ENCODE data around the gene CKAP5. TPM values are rescaled to one million over a fixed set of nuclear protein-coding genes. Genes with fewer than 3 reads are reported as not detected.

Gene CKAP5
- polyA plus RNA-seq, 1 donor (not counting 4 experiments of a cell fraction or from before 2014, with no cell fraction given), result 96.4 TPM

DNA sequence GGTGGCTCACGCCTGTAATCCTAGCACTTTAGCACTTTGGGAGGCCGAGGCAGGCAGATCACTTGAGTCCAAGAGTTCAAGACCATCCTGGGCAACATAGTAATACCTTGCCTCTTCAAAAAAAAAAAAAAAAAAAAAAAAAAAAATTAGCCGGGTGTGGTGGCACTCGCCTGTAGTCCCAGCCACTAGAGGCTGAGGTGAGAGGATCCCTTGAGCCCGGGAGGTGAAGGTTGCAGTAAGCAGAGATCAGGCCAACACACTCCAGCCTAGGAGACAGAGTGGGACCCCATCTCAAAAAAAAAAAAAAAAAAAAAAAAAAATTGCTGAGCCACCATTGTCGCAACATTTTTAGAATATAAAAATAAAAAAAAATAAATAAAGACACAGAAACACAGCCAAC lies 7.6 kb downstream of the CKAP5 start:
- H3K9me1 ChIP-seq (ENCODE audit: control insufficient read depth, extremely low read depth, insufficient read depth, low read length), result no peaks in the 10 kb centered on the region
- H3K4me2 ChIP-seq (ENCODE audit: control insufficient read depth, extremely low read depth, insufficient read depth, low read depth, low read length), result no peak overlapping the region
- H4K20me1 ChIP-seq (ENCODE audit: control insufficient read depth, extremely low read depth, insufficient read depth, low read length), result peaks cover 4% of the 10 kb centered on the region
- dilution Hi-C loops (cut with MboI; ENCODE audit: extremely low pct_ligation_motif_present, low sequenced_read_pairs), result no loop called here
- H3K4me1 ChIP-seq (ENCODE audit: control insufficient read depth, extremely low read depth, insufficient read depth, low read length), result peaks cover 8% of the 10 kb centered on the region
- H3K4me3 ChIP-seq (ENCODE audit: control insufficient read depth in 2 of 3, extremely low read depth in 1 of 3, insufficient read depth in 2 of 3, low read depth in 1 of 3, low read length in 3 of 3), result no peak overlapping the region
- H2AFZ ChIP-seq (ENCODE audit: control insufficient read depth, low read length), result no peak overlapping the region
- H3K27me3 ChIP-seq (ENCODE audit: control insufficient read depth, extremely low read depth, insufficient read depth, low read length), result no peaks in the 10 kb centered on the region
- DNase-seq (ENCODE audit: low read depth, low spot score) (no peak), FAIRE-seq (no peak)
- peaks cover 0 to 1% of the 10 kb centered on the region in 2 experiments for H3K36me3 ChIP-seq (ENCODE audit: control insufficient read depth in 2 of 2, extremely low read depth in 1 of 2, insufficient read depth in 2 of 2, low read length in 2 of 2)
- H3K9ac ChIP-seq (ENCODE audit: control insufficient read depth, extremely low read depth, insufficient read depth, low read length), result no peak overlapping the region
- H3K9me3 ChIP-seq (ENCODE audit: control insufficient read depth, low read depth, low read length), result no peaks in the 10 kb centered on the region
- H3K27ac ChIP-seq (ENCODE audit: control insufficient read depth, insufficient read depth, low read length), result no peak overlapping the region
- TF ChIP-seq EZH2 (IDR thresholded peaks at IDR 0.05; ENCODE audit: low read length), result no peak
- H3K79me2 ChIP-seq (ENCODE audit: control insufficient read depth, insufficient read depth, low read length), result peaks cover 97% of the 10 kb centered on the region

DNA sequence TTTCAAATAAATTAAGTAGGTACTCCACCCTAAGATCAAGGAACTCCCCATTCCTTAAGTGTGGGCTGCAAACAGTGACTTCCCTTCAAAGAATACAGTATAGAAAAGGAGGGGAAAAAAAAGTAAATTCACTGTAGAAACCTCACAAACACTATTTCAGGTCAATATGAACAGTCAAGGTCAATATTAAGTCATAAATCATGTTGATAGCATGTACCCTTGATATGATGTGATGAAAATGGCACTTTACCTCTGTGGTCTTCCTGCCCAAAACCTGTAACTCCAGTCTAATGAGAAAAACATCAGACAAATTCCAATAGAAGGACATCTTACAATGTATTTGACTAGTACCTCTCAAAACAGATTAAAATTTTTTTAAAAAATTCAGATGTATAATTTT lies 8.2 kb downstream of the CKAP5 start:
- H3K27me3 ChIP-seq (ENCODE audit: control insufficient read depth, extremely low read depth, insufficient read depth, low read length), result no peaks in the 10 kb centered on the region
- H2AFZ ChIP-seq (ENCODE audit: control insufficient read depth, low read length), result no peak overlapping the region
- H3K36me3 ChIP-seq (ENCODE audit: control insufficient read depth in 2 of 2, extremely low read depth in 1 of 2, insufficient read depth in 2 of 2, low read length in 2 of 2), result peaks cover 0 to 1% of the 10 kb centered on the region in 2 experiments
- H3K79me2 ChIP-seq (ENCODE audit: control insufficient read depth, insufficient read depth, low read length), result peaks cover 97% of the 10 kb centered on the region
- no peak overlapping the region for H3K27ac ChIP-seq (ENCODE audit: control insufficient read depth, insufficient read depth, low read length)
- FAIRE-seq, result no peak
- dilution Hi-C loops (cut with MboI; ENCODE audit: extremely low pct_ligation_motif_present, low sequenced_read_pairs), result no loop called here
- peaks cover 7% of the 10 kb centered on the region for H4K20me1 ChIP-seq (ENCODE audit: control insufficient read depth, extremely low read depth, insufficient read depth, low read length)
- H3K9ac ChIP-seq (ENCODE audit: control insufficient read depth, extremely low read depth, insufficient read depth, low read length), result no peak overlapping the region
- H3K9me3 ChIP-seq (ENCODE audit: control insufficient read depth, low read depth, low read length), result no peaks in the 10 kb centered on the region
- peaks cover 10% of the 10 kb centered on the region for H3K4me1 ChIP-seq (ENCODE audit: control insufficient read depth, extremely low read depth, insufficient read depth, low read length)
- no peak for DNase-seq (ENCODE audit: low read depth, low spot score)
- TF ChIP-seq, protein P1, sequence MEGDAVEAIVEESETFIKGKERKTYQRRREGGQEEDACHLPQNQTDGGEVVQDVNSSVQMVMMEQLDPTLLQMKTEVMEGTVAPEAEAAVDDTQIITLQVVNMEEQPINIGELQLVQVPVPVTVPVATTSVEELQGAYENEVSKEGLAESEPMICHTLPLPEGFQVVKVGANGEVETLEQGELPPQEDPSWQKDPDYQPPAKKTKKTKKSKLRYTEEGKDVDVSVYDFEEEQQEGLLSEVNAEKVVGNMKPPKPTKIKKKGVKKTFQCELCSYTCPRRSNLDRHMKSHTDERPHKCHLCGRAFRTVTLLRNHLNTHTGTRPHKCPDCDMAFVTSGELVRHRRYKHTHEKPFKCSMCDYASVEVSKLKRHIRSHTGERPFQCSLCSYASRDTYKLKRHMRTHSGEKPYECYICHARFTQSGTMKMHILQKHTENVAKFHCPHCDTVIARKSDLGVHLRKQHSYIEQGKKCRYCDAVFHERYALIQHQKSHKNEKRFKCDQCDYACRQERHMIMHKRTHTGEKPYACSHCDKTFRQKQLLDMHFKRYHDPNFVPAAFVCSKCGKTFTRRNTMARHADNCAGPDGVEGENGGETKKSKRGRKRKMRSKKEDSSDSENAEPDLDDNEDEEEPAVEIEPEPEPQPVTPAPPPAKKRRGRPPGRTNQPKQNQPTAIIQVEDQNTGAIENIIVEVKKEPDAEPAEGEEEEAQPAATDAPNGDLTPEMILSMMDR (optimal IDR thresholded peaks at IDR 0.05 in 1 of 3, IDR thresholded peaks at IDR 0.05 in 1 of 3, conservative IDR thresholded peaks at IDR 0.05 in 1 of 3; ENCODE audit: extremely low read depth in 1 of 3, insufficient read depth in 2 of 3, low read length in 3 of 3), result no peak
- TF ChIP-seq EZH2 (IDR thresholded peaks at IDR 0.05; ENCODE audit: low read length), result no peak
- H3K9me1 ChIP-seq (ENCODE audit: control insufficient read depth, extremely low read depth, insufficient read depth, low read length), result no peaks in the 10 kb centered on the region
- no peak overlapping the region for H3K4me3 ChIP-seq (ENCODE audit: control insufficient read depth in 2 of 3, extremely low read depth in 1 of 3, insufficient read depth in 2 of 3, low read depth in 1 of 3, low read length in 3 of 3)
- H3K4me2 ChIP-seq (ENCODE audit: control insufficient read depth, extremely low read depth, insufficient read depth, low read depth, low read length), result no peak overlapping the region

DNA sequence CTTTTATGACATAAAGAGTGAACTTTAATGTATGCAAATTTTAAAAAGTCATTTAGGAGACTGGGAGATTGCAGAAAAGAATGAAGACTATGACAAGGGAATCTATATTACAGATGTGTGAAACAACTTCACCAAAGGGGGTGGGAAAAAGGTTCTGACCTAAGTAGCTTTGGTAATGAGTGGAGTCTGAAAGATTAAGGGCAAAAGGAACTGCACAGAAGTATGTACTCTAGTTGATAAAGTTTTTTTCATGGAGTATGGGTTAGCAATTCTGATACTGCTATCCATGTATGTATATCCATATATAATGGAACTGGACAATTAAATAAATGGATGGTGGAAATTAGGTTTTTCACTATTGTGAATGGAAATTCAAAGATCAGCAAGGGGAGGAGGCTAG lies 9.2 kb downstream of the CKAP5 start:
- no peak overlapping the region for H3K27ac ChIP-seq (ENCODE audit: control insufficient read depth, insufficient read depth, low read length)
- no peak overlapping the region for H3K4me3 ChIP-seq (ENCODE audit: control insufficient read depth in 2 of 3, extremely low read depth in 1 of 3, insufficient read depth in 2 of 3, low read depth in 1 of 3, low read length in 3 of 3)
- H3K27me3 ChIP-seq (ENCODE audit: control insufficient read depth, extremely low read depth, insufficient read depth, low read length), result no peaks in the 10 kb centered on the region
- FAIRE-seq (no peak), DNase-seq (ENCODE audit: low read depth, low spot score) (no peak)
- H3K79me2 ChIP-seq (ENCODE audit: control insufficient read depth, insufficient read depth, low read length), result peaks cover 99% of the 10 kb centered on the region
- no peaks in the 10 kb centered on the region for H3K9me1 ChIP-seq (ENCODE audit: control insufficient read depth, extremely low read depth, insufficient read depth, low read length)
- no peak for TF ChIP-seq EZH2 (IDR thresholded peaks at IDR 0.05; ENCODE audit: low read length)
- TF ChIP-seq, protein P1 (optimal IDR thresholded peaks at IDR 0.05 in 1 of 3, IDR thresholded peaks at IDR 0.05 in 1 of 3, conservative IDR thresholded peaks at IDR 0.05 in 1 of 3; ENCODE audit: extremely low read depth in 1 of 3, insufficient read depth in 2 of 3, low read length in 3 of 3), result no peak
- no peak overlapping the region for H3K4me2 ChIP-seq (ENCODE audit: control insufficient read depth, extremely low read depth, insufficient read depth, low read depth, low read length)
- no peaks in the 10 kb centered on the region for H3K36me3 ChIP-seq (ENCODE audit: control insufficient read depth in 2 of 2, extremely low read depth in 1 of 2, insufficient read depth in 2 of 2, low read length in 2 of 2)
- H3K9me3 ChIP-seq (ENCODE audit: control insufficient read depth, low read depth, low read length), result no peaks in the 10 kb centered on the region
- no peak overlapping the region for H2AFZ ChIP-seq (ENCODE audit: control insufficient read depth, low read length)
- no peak overlapping the region for H3K9ac ChIP-seq (ENCODE audit: control insufficient read depth, extremely low read depth, insufficient read depth, low read length)
- peaks cover 9% of the 10 kb centered on the region for H4K20me1 ChIP-seq (ENCODE audit: control insufficient read depth, extremely low read depth, insufficient read depth, low read length)
- dilution Hi-C loops (cut with MboI; ENCODE audit: extremely low pct_ligation_motif_present, low sequenced_read_pairs), result no loop called here
- H3K4me1 ChIP-seq (ENCODE audit: control insufficient read depth, extremely low read depth, insufficient read depth, low read length), result peaks cover 13% of the 10 kb centered on the region
